ENCODE data around the gene RALGAPA1.

DNA sequence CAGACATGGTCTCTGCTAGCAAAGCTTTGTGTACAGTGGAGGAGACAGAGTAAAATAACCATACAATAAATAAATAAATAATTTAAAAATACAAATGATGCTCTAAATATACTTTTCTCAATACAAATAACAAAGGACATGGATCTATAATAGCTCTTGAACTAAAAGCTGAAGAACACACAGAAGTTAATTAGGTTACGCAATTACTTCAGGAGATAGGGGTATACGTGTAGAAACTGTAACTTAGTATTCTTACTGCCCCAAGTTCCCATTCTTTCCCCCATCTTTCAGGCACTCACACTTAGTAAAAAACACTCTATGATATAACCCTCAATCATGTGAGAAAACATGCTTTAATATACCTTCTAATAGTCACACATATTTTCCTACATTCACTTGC is 231.0 kb downstream of the RALGAPA1 start:
- TF ChIP-seq, protein P1, sequence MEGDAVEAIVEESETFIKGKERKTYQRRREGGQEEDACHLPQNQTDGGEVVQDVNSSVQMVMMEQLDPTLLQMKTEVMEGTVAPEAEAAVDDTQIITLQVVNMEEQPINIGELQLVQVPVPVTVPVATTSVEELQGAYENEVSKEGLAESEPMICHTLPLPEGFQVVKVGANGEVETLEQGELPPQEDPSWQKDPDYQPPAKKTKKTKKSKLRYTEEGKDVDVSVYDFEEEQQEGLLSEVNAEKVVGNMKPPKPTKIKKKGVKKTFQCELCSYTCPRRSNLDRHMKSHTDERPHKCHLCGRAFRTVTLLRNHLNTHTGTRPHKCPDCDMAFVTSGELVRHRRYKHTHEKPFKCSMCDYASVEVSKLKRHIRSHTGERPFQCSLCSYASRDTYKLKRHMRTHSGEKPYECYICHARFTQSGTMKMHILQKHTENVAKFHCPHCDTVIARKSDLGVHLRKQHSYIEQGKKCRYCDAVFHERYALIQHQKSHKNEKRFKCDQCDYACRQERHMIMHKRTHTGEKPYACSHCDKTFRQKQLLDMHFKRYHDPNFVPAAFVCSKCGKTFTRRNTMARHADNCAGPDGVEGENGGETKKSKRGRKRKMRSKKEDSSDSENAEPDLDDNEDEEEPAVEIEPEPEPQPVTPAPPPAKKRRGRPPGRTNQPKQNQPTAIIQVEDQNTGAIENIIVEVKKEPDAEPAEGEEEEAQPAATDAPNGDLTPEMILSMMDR (conservative IDR thresholded peaks at IDR 0.05), result no peak
- TF ChIP-seq ZFX (IDR thresholded peaks at IDR 0.05), result no peak

Measured in C4-2B (cell line).